B cell (primary cell): Measurements from ENCODE around the gene ARNT2. TPM values are rescaled to one million over a fixed set of nuclear protein-coding genes. Genes with fewer than 3 reads are reported as not detected.

ENCODE experiments used
- ATAC-seq: fragments of 200-7000 bp; cut with Tn5 transposase; one replicate; pipeline ENCODE4 v1.10.0; 2021; ENCODE audit warnings: low read depth, mild to moderate bottlenecking, moderate number of reproducible peaks, moderate library complexity
- CTCF ChIA-PET: fragments of 350-600 bp; sonication (Branson Sonifier 250); formaldehyde crosslinking; loops from one replicate; lab custom pipeline; 2021; ENCODE audit warnings: antibody characterized with exemption, inconsistent platforms; lab: Charles Lee
- POLR2A ChIA-PET: fragments of 350-600 bp; sonication (Branson Sonifier 250); formaldehyde crosslinking; loops from one replicate; lab custom pipeline; 2021; ENCODE audit warnings: antibody characterized with exemption; lab: Charles Lee
- DNase-seq: peaks from one replicate; pipeline ENCODE4 v3.0.0; 2013
- H2AFZ ChIP-seq: 2 replicates; pipeline ENCODE4 v1.6.1; 2012; ENCODE audit warnings: mild to moderate bottlenecking, low read depth, low read length; ENCODE audit not compliant: insufficient read depth, poor library complexity, severe bottlenecking
- H3K27ac ChIP-seq, 2 donors: 1 replicate in 1 of 2; 2 replicates in 1 of 2; pipeline ENCODE4 v1.5.1; 2012 to 2013; ENCODE audit warnings: low read length in 2 of 2, mild to moderate bottlenecking in 2 of 2, moderate library complexity in 1 of 2
- H3K27me3 ChIP-seq, 4 experiments: fragments of 200-600 bp in 1 of 4; sonication (generic) in 1 of 4; replicated peaks in 1 of 4; 1 replicate in 2 of 4; 2 replicates in 2 of 4; pipeline versions ENCODE4 v1.6.1 to v1.7.0; 2013 to 2016; ENCODE audit warnings: low read length in 3 of 4, mild to moderate bottlenecking in 2 of 4, mixed read lengths in 1 of 4, moderate library complexity in 1 of 4; ENCODE audit not compliant: insufficient read depth in 4 of 4, control insufficient read depth in 3 of 4; ENCODE audit errors: control extremely low read depth in 1 of 4
- H3K36me3 ChIP-seq, 2 experiments: replicated peaks in 1 of 2; 1 replicate in 1 of 2; 2 replicates in 1 of 2; pipeline versions ENCODE4 v1.6.1 to v1.7.1; 2013; ENCODE audit warnings: low read length in 1 of 2; ENCODE audit not compliant: insufficient read depth in 2 of 2, control insufficient read depth in 1 of 2; ENCODE audit errors: control extremely low read depth in 1 of 2, extremely low read depth in 1 of 2
- H3K4me1 ChIP-seq, 2 donors: fragments of 200-600 bp in 1 of 2; sonication (generic) in 1 of 2; 1 replicate in 1 of 2; 2 replicates in 1 of 2; pipeline versions ENCODE4 v1.5.1 to v1.6.1; 2013 to 2017; ENCODE audit warnings: low read length in 2 of 2; ENCODE audit not compliant: control insufficient read depth in 2 of 2, insufficient read depth in 2 of 2
- H3K4me2 ChIP-seq: replicated peaks from 2 replicates; pipeline ENCODE3; 2012; ENCODE audit warnings: mild to moderate bottlenecking, low read depth, low read length; ENCODE audit not compliant: poor library complexity, severe bottlenecking
- H3K4me3 ChIP-seq, 5 experiments: fragments of 200-600 bp in 1 of 5; sonication (generic) in 1 of 5; 1 replicate in 3 of 5; 2 replicates in 2 of 5; pipeline versions ENCODE4 v1.5.1 to v1.7.0; 2011 to 2016; ENCODE audit warnings: low read length in 4 of 5, mild to moderate bottlenecking in 4 of 5, low read depth in 2 of 5, control low read depth in 1 of 5, moderate library complexity in 1 of 5; ENCODE audit not compliant: insufficient read depth in 1 of 5; ENCODE audit errors: control extremely low read depth in 1 of 5, extremely low read depth in 1 of 5
- H3K79me2 ChIP-seq: fragments of 200-600 bp; sonication (generic); one replicate; pipeline ENCODE4 v1.6.0; 2016; ENCODE audit warnings: low read length; ENCODE audit not compliant: control insufficient read depth, insufficient read depth
- H3K9ac ChIP-seq: fragments of 200-600 bp; sonication (generic); 2 replicates; pipeline ENCODE4 v1.6.1; 2017; ENCODE audit warnings: mild to moderate bottlenecking, low read length, moderate library complexity
- H3K9me3 ChIP-seq, 3 donors: one replicate each; pipeline versions ENCODE4 v1.6.1 to v1.7.1; 2013; ENCODE audit warnings: low read length in 2 of 3; ENCODE audit not compliant: control insufficient read depth in 2 of 3, insufficient read depth in 1 of 3; ENCODE audit errors: control extremely low read depth in 1 of 3
- H4K20me1 ChIP-seq: 2 replicates; pipeline ENCODE4 v1.6.0; 2012; ENCODE audit warnings: mild to moderate bottlenecking, low read length; ENCODE audit not compliant: insufficient read depth, control insufficient read depth, poor library complexity, severe bottlenecking
- H3K27ac Mint-ChIP-seq: one replicate; pipeline ENCODE4 v1.8.0; 2021; ENCODE audit warnings: mixed read lengths
- H3K27me3 Mint-ChIP-seq: one replicate; pipeline ENCODE4 v1.8.0; 2021; ENCODE audit warnings: mixed read lengths
- H3K4me1 Mint-ChIP-seq: one replicate; pipeline ENCODE4 v1.8.0; 2021; ENCODE audit warnings: mixed read lengths
- H3K4me3 Mint-ChIP-seq: one replicate; pipeline ENCODE4 v1.8.0; 2021; ENCODE audit warnings: mixed read lengths
- H3K9me3 Mint-ChIP-seq: one replicate; pipeline ENCODE4 v1.8.0; 2022; ENCODE audit warnings: mixed read lengths; ENCODE audit not compliant: insufficient read depth
- EZH2 ChIP-seq: IDR thresholded peaks from 2 replicates; pipeline ENCODE4 v1.6.1; 2012; ENCODE audit warnings: borderline replicate concordance, low read depth, mild to moderate bottlenecking, moderate library complexity, low read length; ENCODE audit not compliant: insufficient read depth, poor library complexity, severe bottlenecking
- WGBS: methylation state at CpG from one replicate; pipeline ENCODE4 v1.1.5; 2013; ENCODE audit warnings: missing lambda C conversion rate; ENCODE audit not compliant: insufficient coverage; 5-methylcytosine and 5-hydroxymethylcytosine counted together
- intact Hi-C: fragments of 100-400 bp; cut with micrococcal nuclease; formaldehyde crosslinking; loops from one replicate; pipeline ENCODE4 v1.10.0; 2022
- polyA plus RNA-seq: library from polyadenylated mRNA; depleted of rRNA; stranded (reverse); fragments of >200 nt; gene quantifications from 2 replicates; pipeline ENCODE4 v1.2.3, GENCODE V29; 2012
- total RNA-seq, 2 donors: library from RNA; stranded (reverse); fragments of 120-200 nt in 1 of 2; gene quantifications; 1 replicate in 1 of 2; 2 replicates in 1 of 2; pipeline versions ENCODE4 v1.2.3 to v1.2.4, GENCODE V29; 2013 to 2022
- TF ChIP-seq, protein P1 (sequence below): fragments of 200-600 bp; IDR thresholded peaks from one replicate; pipeline ENCODE4 v1.8.0; 2022; ENCODE audit warnings: antibody characterized with exemption, mild to moderate bottlenecking

The ARNT2 gene
- total and polyA plus RNA-seq, 2 donors (not counting 1 experiment from before 2014, with no cell fraction given), result not detected

DNA sequence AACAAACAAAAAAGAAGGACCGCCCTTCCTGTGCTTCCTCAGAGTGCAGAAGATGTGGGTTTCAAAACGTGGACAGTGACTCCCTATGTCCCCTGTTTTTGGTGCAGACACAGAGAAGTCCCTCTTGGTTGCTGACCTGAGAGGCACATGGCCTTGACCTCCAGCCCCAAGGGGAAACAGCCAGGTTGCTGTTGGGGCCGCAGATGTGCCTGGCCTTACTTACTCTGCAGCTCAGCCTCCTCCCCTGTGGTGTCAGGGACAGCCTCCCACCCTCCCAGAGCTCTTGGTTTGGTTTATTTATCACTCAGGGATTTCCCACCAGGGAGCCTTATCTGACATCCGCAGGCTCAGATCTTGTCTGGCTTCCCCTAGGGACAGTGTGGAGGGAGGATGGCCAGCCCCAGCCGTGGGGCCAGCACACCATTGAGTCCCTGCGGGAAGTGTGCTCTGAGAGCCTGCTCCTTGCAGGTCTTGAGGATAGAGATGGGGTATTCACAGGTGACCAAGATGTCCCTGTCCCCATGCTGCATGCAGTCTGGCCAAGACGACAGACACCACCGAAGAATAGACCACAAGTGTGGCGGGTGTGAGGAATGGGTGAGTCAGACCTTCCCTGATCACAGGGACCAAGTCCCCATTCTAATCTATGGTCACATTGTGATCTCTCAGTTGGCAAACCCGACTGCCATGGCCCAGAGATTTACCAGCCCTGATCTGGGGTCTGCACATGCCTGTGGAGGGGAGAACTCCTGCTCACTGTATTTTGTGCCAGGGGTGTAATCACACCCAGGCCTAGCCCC is 156.6 kb downstream of the ARNT2 start:
- ATAC-seq (no peak), DNase-seq (no peak)
- Histone ChIP-seq H3K79me2 (no peaks in the 10 kb centered on the region), H2AFZ (no peak overlapping the region), H3K4me1 (no peaks in the 10 kb centered on the region), H3K27me3 (peaks cover 0 to 2% (median 0%) of the 10 kb centered on the region in 4 experiments), H3K9me3 (no peaks in the 10 kb centered on the region), H3K9ac (no peak overlapping the region), H3K4me2 (no peak overlapping the region), H4K20me1 (no peaks in the 10 kb centered on the region), H3K4me3 (no peak overlapping the region), H3K36me3 (no peaks in the 10 kb centered on the region), H3K27ac (no peak overlapping the region)
- TF ChIP-seq, protein P1, sequence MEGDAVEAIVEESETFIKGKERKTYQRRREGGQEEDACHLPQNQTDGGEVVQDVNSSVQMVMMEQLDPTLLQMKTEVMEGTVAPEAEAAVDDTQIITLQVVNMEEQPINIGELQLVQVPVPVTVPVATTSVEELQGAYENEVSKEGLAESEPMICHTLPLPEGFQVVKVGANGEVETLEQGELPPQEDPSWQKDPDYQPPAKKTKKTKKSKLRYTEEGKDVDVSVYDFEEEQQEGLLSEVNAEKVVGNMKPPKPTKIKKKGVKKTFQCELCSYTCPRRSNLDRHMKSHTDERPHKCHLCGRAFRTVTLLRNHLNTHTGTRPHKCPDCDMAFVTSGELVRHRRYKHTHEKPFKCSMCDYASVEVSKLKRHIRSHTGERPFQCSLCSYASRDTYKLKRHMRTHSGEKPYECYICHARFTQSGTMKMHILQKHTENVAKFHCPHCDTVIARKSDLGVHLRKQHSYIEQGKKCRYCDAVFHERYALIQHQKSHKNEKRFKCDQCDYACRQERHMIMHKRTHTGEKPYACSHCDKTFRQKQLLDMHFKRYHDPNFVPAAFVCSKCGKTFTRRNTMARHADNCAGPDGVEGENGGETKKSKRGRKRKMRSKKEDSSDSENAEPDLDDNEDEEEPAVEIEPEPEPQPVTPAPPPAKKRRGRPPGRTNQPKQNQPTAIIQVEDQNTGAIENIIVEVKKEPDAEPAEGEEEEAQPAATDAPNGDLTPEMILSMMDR, result no peak
- no peak for TF ChIP-seq EZH2
- WGBS, result 35% methylated on average over 8 of the region's 10 CpGs
- no peak overlapping the region for H3K4me3 Mint-ChIP-seq
- H3K4me1 Mint-ChIP-seq, result no peaks in the 10 kb centered on the region
- H3K27me3 Mint-ChIP-seq, result peaks cover 16% of the 10 kb centered on the region
- H3K9me3 Mint-ChIP-seq, result no peaks in the 10 kb centered on the region
- intact Hi-C loops, result no loop called here
- H3K27ac Mint-ChIP-seq, result no peak overlapping the region
- CTCF ChIA-PET, result no interaction called here
- POLR2A ChIA-PET, result no interaction called here

DNA sequence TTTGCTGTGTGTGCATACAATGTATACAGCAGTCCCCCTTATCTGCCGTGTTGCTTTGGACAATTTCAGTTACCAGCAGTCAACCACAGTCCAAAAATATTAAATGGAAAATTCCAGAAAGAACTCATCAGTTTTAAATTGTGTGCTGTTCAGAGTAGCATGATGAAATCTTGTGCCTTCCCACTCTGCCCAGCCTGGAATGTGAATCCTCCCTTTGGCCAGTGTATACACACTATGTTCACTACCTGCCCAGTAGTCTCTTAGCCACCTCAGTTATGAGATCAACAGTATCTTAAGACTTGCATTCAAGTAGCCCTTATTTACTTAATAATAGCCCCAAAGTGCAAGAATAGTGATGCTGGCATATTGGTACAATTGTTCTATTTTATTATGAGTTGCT is 157.3 kb downstream of the ARNT2 start:
- Histone ChIP-seq H3K79me2 (no peaks in the 10 kb centered on the region), H3K27ac (no peak overlapping the region), H2AFZ (no peak overlapping the region), H3K9ac (no peak overlapping the region), H3K4me3 (no peak overlapping the region), H3K27me3 (peaks cover 0 to 2% (median 0%) of the 10 kb centered on the region in 4 experiments), H3K4me2 (no peak overlapping the region), H3K36me3 (no peaks in the 10 kb centered on the region), H3K4me1 (no peaks in the 10 kb centered on the region), H3K9me3 (no peaks in the 10 kb centered on the region), H4K20me1 (no peaks in the 10 kb centered on the region)
- H3K27me3 Mint-ChIP-seq, result peaks cover 21% of the 10 kb centered on the region
- no CpG with 5 or more reads among the region's 1 CpG for WGBS
- intact Hi-C loops, result no loop called here
- ChIA-PET POLR2A (no interaction called here), CTCF (no interaction called here)
- H3K4me1 Mint-ChIP-seq, result no peaks in the 10 kb centered on the region
- no peak overlapping the region for H3K4me3 Mint-ChIP-seq
- ATAC-seq (no peak), DNase-seq (no peak)
- TF ChIP-seq, protein P1, result no peak
- TF ChIP-seq EZH2, result no peak
- H3K27ac Mint-ChIP-seq, result no peak overlapping the region
- no peaks in the 10 kb centered on the region for H3K9me3 Mint-ChIP-seq
